Eye (tissue), 1 donor: ENCODE measurements around the gene CXorf38.
"Not testable (repeated sequence)": the region's sequence is repeated elsewhere in the genome, so short reads cannot be mapped to it uniquely, and the experiment has no call there.

Experiments
- DNase-seq: peaks from one replicate; pipeline ENCODE4 v3.0.0-alpha.2; 2015

The CXorf38 gene

GRCh38 chrX:40625294-40625693 is 22.1 kb downstream of the CXorf38 start:
- DNase-seq: no peak

GRCh38 chrX:40623665-40624064 is 23.7 kb downstream of the CXorf38 start:
- no peak for DNase-seq

- no peak for DNase-seq
Measured at GRCh38 chrX:40623139-40623536, 24.2 kb downstream of the CXorf38 start, which contains the start of gene MPC1L. Gene MPC1L, plus strand, starts transcription at chrX:40623428. Its CDS starts 138 bp downstream, at chrX:40623566.

GRCh38 chrX:40622479-40623138 is 24.8 kb downstream of the CXorf38 start:
- DNase-seq: peak; percentile 10

- DNase-seq: no peak
Measured at GRCh38 chrX:40617566-40617965, 29.8 kb downstream of the CXorf38 start.

GRCh38 chrX:40615976-40616375 is 31.4 kb downstream of the CXorf38 start:
- no peak for DNase-seq

- no peak for DNase-seq
Measured at GRCh38 chrX:40612511-40612910, 34.9 kb downstream of the CXorf38 start.

GRCh38 chrX:40607381-40607780 is 40.0 kb downstream of the CXorf38 start:
- no peak for DNase-seq

- no peak for DNase-seq
Measured at GRCh38 chrX:40603446-40603845, 43.9 kb downstream of the CXorf38 start.

GRCh38 chrX:40589616-40590321 is 57.6 kb downstream of the CXorf38 start:
- DNase-seq: not testable (repeated sequence)

GRCh38 chrX:40587623-40588022 is 59.7 kb downstream of the CXorf38 start:
- DNase-seq: not testable (repeated sequence)

- DNase-seq: no peak
Measured at GRCh38 chrX:40582811-40583210, 64.5 kb downstream of the CXorf38 start.

GRCh38 chrX:40582178-40582577 is 65.2 kb downstream of the CXorf38 start:
- not testable (repeated sequence) for DNase-seq

- peak; percentile 3 for DNase-seq
Measured at GRCh38 chrX:40581336-40581920, 65.9 kb downstream of the CXorf38 start.

- peak; percentile 97 for DNase-seq
Measured at GRCh38 chrX:40580537-40581335, 66.6 kb downstream of the CXorf38 start, which contains the start of gene ATP6AP2. Gene ATP6AP2, plus strand, starts transcription at chrX:40580970. Its CDS starts 96 bp downstream, at chrX:40581066.

GRCh38 chrX:40579900-40580536 is 67.3 kb downstream of the CXorf38 start:
- DNase-seq: no peak

- no peak for DNase-seq
Measured at GRCh38 chrX:40579141-40579540, 68.2 kb downstream of the CXorf38 start.

GRCh38 chrX:40578039-40578695 is 69.2 kb downstream of the CXorf38 start:
- DNase-seq: no peak
